Common myeloid progenitor, CD34-positive (primary cell): ENCODE results near the gene EPS15.

Source experiments
- CTCF ChIA-PET: fragments of 350-600 bp; sonication (Branson Sonifier 250); formaldehyde crosslinking; loops from one replicate; lab custom pipeline; 2021; ENCODE audit warnings: antibody characterized with exemption; lab: Charles Lee
- POLR2A ChIA-PET: fragments of 350-600 bp; sonication (Branson Sonifier 250); formaldehyde crosslinking; loops from one replicate; lab custom pipeline; 2021; ENCODE audit warnings: antibody characterized with exemption; lab: Charles Lee
- DNase-seq, 3 donors: peaks; one replicate each; pipeline versions ENCODE4 v3.0.0 to v3.0.0-alpha.2; 2013
- H3K27ac ChIP-seq, 2 experiments: 1 replicate in 1 of 2; 2 replicates in 1 of 2; pipeline ENCODE4 v1.7.0; 2013; ENCODE audit warnings: inconsistent platforms in 2 of 2, low read length in 2 of 2, mild to moderate bottlenecking in 2 of 2, low read depth in 1 of 2, moderate library complexity in 1 of 2; ENCODE audit not compliant: severe bottlenecking in 2 of 2, insufficient read depth in 1 of 2, poor library complexity in 1 of 2
- H3K27me3 ChIP-seq, 5 experiments: replicated peaks in 2 of 5; 1 replicate in 3 of 5; 2 replicates in 2 of 5; pipeline versions ENCODE4 v1.6.1 to v1.7.0; 2013; ENCODE audit warnings: low read length in 4 of 5, mild to moderate bottlenecking in 2 of 5, moderate library complexity in 2 of 5, inconsistent platforms in 1 of 5; ENCODE audit not compliant: insufficient read depth in 5 of 5, control insufficient read depth in 4 of 5
- H3K36me3 ChIP-seq, 4 experiments: 1 replicate in 2 of 4; 2 replicates in 2 of 4; pipeline versions ENCODE4 v1.6.1 to v1.7.0; 2013; ENCODE audit warnings: low read length in 3 of 4, control low read depth in 1 of 4, mild to moderate bottlenecking in 1 of 4; ENCODE audit not compliant: control insufficient read depth in 4 of 4, insufficient read depth in 4 of 4
- H3K4me1 ChIP-seq, 4 experiments: 1 replicate in 3 of 4; 2 replicates in 1 of 4; pipeline versions ENCODE4 v1.6.1 to v1.7.1; 2013; ENCODE audit warnings: low read length in 3 of 4, mild to moderate bottlenecking in 3 of 4, control low read depth in 1 of 4, inconsistent platforms in 1 of 4, moderate library complexity in 1 of 4; ENCODE audit not compliant: control insufficient read depth in 4 of 4, insufficient read depth in 4 of 4; ENCODE audit errors: control extremely low read depth in 1 of 4
- H3K4me3 ChIP-seq, 7 experiments: 1 replicate in 4 of 7; 2 replicates in 3 of 7; pipeline versions ENCODE4 v1.5.1 to v1.7.0; 2013; ENCODE audit warnings: mild to moderate bottlenecking in 7 of 7, low read length in 6 of 7, moderate library complexity in 6 of 7, inconsistent platforms in 2 of 7, low read depth in 2 of 7, control low read depth in 1 of 7; ENCODE audit not compliant: insufficient read depth in 4 of 7, control insufficient read depth in 1 of 7; ENCODE audit errors: extremely low read depth in 1 of 7
- H3K9me3 ChIP-seq, 5 experiments: 1 replicate in 4 of 5; 2 replicates in 1 of 5; pipeline versions ENCODE4 v1.6.1 to v1.7.1; 2013; ENCODE audit warnings: low read length in 4 of 5, mild to moderate bottlenecking in 2 of 5, inconsistent platforms in 1 of 5, low read depth in 1 of 5, moderate library complexity in 1 of 5; ENCODE audit not compliant: control insufficient read depth in 4 of 5, insufficient read depth in 2 of 5; ENCODE audit errors: control extremely low read depth in 1 of 5
- WGBS: methylation state at CpG from one replicate; pipeline ENCODE4 v1.1.5; 2013; ENCODE audit not compliant: insufficient coverage; 5-methylcytosine and 5-hydroxymethylcytosine counted together

Gene EPS15

GRCh38 chr1:51342591-51343206, 176.4 kb downstream of the EPS15 start:
- ChIA-PET POLR2A (no interaction called here), CTCF (interaction anchor here (1.0 to 1.2 kb wide), 2 partner anchors 11 to 192 kb away, joined by 3 read pairs; no protein-coding TSS in a partner anchor)
- H3K36me3 ChIP-seq: no peaks in the 10 kb centered on the region
- no peak for DNase-seq
- peaks cover 0 to 7% (median 5%) of the 10 kb centered on the region in 4 experiments for H3K4me1 ChIP-seq
- H3K4me3 ChIP-seq: no peak overlapping the region
- H3K27ac ChIP-seq: no peak overlapping the region
- 93% methylated on average over 8 of the region's 9 CpGs for WGBS
- no peaks in the 10 kb centered on the region for H3K9me3 ChIP-seq
- H3K27me3 ChIP-seq: peaks cover 0 to 44% (median 20%) of the 10 kb centered on the region in 5 experiments

- ChIA-PET CTCF (interaction anchor here (1.0 to 1.3 kb wide), 5 partner anchors 10 to 192 kb away, joined by 3 to 5 read pairs (median 4); no protein-coding TSS in a partner anchor), POLR2A (no interaction called here)
- Histone ChIP-seq H3K4me1 (peaks cover 0 to 7% (median 5%) of the 10 kb centered on the region in 4 experiments), H3K36me3 (no peaks in the 10 kb centered on the region), H3K27me3 (peaks cover 0 to 44% (median 20%) of the 10 kb centered on the region in 5 experiments), H3K4me3 (no peak overlapping the region), H3K27ac (no peak overlapping the region), H3K9me3 (no peaks in the 10 kb centered on the region)
- 96% methylated on average over 3 of the region's 4 CpGs for WGBS
- peak; percentile 41 to 46 (median 42) for DNase-seq
Measured at GRCh38 chr1:51341876-51342496, 177.1 kb downstream of the EPS15 start.

DNA sequence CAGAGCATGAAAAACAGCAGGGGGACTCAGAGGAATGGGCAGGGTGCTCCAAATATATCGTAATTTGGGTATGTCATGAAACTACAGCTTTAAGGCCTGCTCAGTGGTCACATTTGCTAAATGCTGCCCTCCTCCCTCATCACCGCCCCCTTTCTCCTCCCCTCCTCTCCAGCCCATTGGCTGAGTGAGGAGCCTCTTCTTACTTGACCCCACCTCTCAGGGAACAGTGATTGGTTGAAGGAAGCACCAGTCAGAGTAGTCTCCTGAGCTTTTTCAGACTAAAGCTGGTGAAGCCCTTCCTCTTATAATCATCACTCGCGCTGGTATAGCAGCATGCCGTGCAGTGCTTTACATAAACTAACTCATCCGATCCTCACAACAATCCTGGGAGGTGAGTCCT, 178.7 kb downstream of the EPS15 start:
- peaks cover 0 to 7% (median 5%) of the 10 kb centered on the region in 4 experiments for H3K4me1 ChIP-seq
- DNase-seq: no peak
- POLR2A ChIA-PET: no interaction called here
- no peak overlapping the region for H3K27ac ChIP-seq
- no peak overlapping the region for H3K4me3 ChIP-seq
- peaks cover 0 to 31% (median 14%) of the 10 kb centered on the region in 5 experiments for H3K27me3 ChIP-seq
- WGBS: 98% methylated on average over 6 of the region's 6 CpGs
- CTCF ChIA-PET: interaction anchor here (1.4 kb wide), 1 partner anchor 20 kb away, joined by 3 read pairs; no protein-coding TSS in a partner anchor
- H3K36me3 ChIP-seq: no peaks in the 10 kb centered on the region
- no peaks in the 10 kb centered on the region for H3K9me3 ChIP-seq

DNA sequence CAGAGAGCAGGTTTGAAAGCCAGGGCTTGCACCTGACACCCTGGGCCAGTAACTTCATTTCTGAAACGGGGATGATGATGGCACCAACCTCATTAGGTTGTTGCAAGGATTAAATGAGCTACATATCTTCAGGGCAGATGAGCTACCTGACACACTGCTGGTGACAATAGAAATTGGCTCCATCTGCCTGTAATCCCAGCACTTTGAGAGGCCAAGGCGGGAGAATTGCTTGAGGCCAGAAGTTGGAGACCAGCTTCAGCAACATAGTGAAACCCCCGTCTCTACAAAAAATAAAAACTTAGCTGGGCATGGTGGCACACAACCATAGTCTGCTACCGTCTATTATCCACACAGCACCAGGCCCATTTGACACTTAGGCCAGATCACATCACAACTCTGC, 182.4 kb downstream of the EPS15 start:
- ChIA-PET CTCF (interaction anchor here (1.5 kb wide), 1 partner anchor 57 kb away, joined by 5 read pairs; no protein-coding TSS in a partner anchor), POLR2A (no interaction called here)
- H3K9me3 ChIP-seq: no peaks in the 10 kb centered on the region
- DNase-seq: no peak
- no peak overlapping the region for H3K4me3 ChIP-seq
- WGBS: 95% methylated on average over 3 of the region's 4 CpGs
- H3K27me3 ChIP-seq: no peaks in the 10 kb centered on the region
- H3K36me3 ChIP-seq: no peaks in the 10 kb centered on the region
- H3K27ac ChIP-seq: no peak overlapping the region
- peaks cover 0 to under 1% (median 0%) of the 10 kb centered on the region in 4 experiments for H3K4me1 ChIP-seq

GRCh38 chr1:51336004-51336403, 183.1 kb downstream of the EPS15 start:
- Histone ChIP-seq H3K4me3 (no peak overlapping the region), H3K27me3 (no peaks in the 10 kb centered on the region), H3K27ac (no peak overlapping the region), H3K9me3 (no peaks in the 10 kb centered on the region), H3K4me1 (peaks cover 0 to 8% (median 7%) of the 10 kb centered on the region in 4 experiments), H3K36me3 (no peaks in the 10 kb centered on the region)
- WGBS: 90% methylated on average over 1 of the region's 3 CpGs
- ChIA-PET CTCF (interaction anchor here (1.2 to 1.5 kb wide), 2 partner anchors 18 to 58 kb away, joined by 3 to 5 read pairs; no protein-coding TSS in a partner anchor), POLR2A (no interaction called here)
- no peak for DNase-seq

DNA sequence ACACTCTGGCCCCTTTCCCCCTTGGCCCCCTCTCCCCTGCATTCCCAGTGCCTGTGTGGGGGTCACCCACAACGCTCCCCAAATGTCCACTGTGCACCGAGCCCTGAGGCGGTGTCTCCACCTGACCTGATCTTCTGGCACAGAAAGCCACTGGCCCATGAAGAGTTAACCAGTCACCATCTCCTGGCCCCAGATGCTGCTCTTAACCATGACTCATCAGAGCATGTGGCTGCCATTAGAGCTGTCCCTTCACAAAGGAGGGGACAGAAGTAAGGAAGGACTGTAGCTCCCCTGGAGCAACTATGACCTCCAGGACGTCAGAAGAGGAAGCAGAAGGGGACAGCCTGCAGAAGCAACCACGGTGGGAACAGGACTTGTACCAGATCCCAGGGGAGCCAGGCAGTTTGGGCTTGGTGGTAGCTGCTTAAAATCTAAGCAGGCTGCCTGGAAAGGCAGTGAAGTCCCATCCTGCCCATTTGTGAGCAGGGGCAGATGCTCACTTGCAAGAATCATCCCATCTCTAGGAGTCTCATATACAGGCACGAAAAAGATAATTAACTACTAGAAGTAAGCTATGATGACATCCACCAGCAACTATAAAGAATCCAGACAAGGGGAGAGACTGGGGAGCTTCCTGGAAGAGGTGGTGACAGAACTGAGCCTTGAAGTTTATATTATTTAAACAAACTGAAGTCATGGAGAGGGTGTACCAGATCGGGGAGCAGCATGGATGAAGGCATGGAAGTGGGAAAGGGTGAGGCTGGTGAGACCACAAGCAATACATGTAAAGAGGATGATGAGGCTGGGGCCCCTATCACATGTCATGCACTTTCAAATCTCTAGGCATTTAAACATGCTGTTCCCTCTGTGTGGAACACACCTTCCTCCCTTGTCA, 187.6 kb downstream of the EPS15 start:
- H3K9me3 ChIP-seq: no peaks in the 10 kb centered on the region
- peak; percentile 31 to 89 (median 81) for DNase-seq
- H3K27ac ChIP-seq: peak overlapping the region in 1 of 2 experiments; percentile 32
- POLR2A ChIA-PET: no interaction called here
- peaks cover 0 to 5% (median 2%) of the 10 kb centered on the region in 5 experiments for H3K27me3 ChIP-seq
- H3K4me3 ChIP-seq: peak overlapping the region in 5 of 7 experiments; percentile 47 to 73 (median 62)
- CTCF ChIA-PET: interaction anchor here (1.1 to 1.8 kb wide), 6 partner anchors 10 to 450 kb away, joined by 3 to 6 read pairs (median 4); no protein-coding TSS in a partner anchor
- WGBS: 58% methylated on average over 5 of the region's 7 CpGs
- no peaks in the 10 kb centered on the region for H3K36me3 ChIP-seq
- H3K4me1 ChIP-seq: peaks cover 0 to 17% (median 15%) of the 10 kb centered on the region in 4 experiments
